PC-3 (cell line): ENCODE measurements around the gene MMP3. TPM values are rescaled to one million over a fixed set of nuclear protein-coding genes. Genes with fewer than 3 reads are reported as not detected.
A peak's percentile ranks its signal among the peaks of the same experiment; 100 is the strongest.

Source experiments
- ATAC-seq: fragments of 200-7000 bp; cut with Tn5 transposase; 2 replicates; pipeline ENCODE4 v1.9.1; 2020; ENCODE audit warnings: mild to moderate bottlenecking, moderate library complexity
- BruUV-seq: library from RNA; stranded (reverse); fragments of 400-500 nt; replicated peaks from 2 replicates; lab custom pipeline; 2021; lab: Mats Ljungman, UMichigan
- CTCF ChIA-PET: fragments of 300-600 bp; sonication (Branson Sonifier 250); formaldehyde crosslinking; loops from one replicate; lab custom pipeline; 2022; ENCODE audit warnings: antibody characterized with exemption; lab: Charles Lee
- POLR2A ChIA-PET: fragments of 300-600 bp; sonication (Branson Sonifier 250); formaldehyde crosslinking; loops from one replicate; lab custom pipeline; 2022; ENCODE audit warnings: antibody characterized with exemption; ENCODE audit not compliant: unreplicated experiment; lab: Charles Lee
- DNase-seq: peaks from one replicate; pipeline ENCODE4 v3.0.0-alpha.2; 2015
- H2AFZ ChIP-seq: fragments of 300-600 bp; sonication (generic); 2 replicates; pipeline ENCODE4 v1.6.0; 2016; ENCODE audit warnings: antibody characterized with exemption, low read length
- H3F3A ChIP-seq: fragments of 300-600 bp; sonication (generic); one replicate; pipeline ENCODE4 v1.6.0; 2017; ENCODE audit warnings: antibody characterized with exemption, low read length, control low read depth, mild to moderate bottlenecking; ENCODE audit not compliant: unreplicated experiment
- H3K27ac ChIP-seq: fragments of 300-600 bp; sonication (generic); 2 replicates; pipeline ENCODE4 v1.5.1; 2016; ENCODE audit warnings: mild to moderate bottlenecking, low read length
- H3K27me3 ChIP-seq: fragments of 300-600 bp; sonication (generic); 2 replicates; pipeline ENCODE4 v1.6.1; 2016; ENCODE audit warnings: low read length, mixed read lengths
- H3K36me3 ChIP-seq: fragments of 300-600 bp; sonication (generic); 2 replicates; pipeline ENCODE4 v1.6.1; 2016; ENCODE audit warnings: low read depth, mixed run types, low read length, mixed read lengths
- H3K4me1 ChIP-seq: fragments of 300-600 bp; sonication (generic); 2 replicates; pipeline ENCODE4 v1.5.1; 2016; ENCODE audit warnings: low read length; ENCODE audit not compliant: insufficient read depth
- H3K4me2 ChIP-seq: fragments of 300-600 bp; sonication (generic); 2 replicates; pipeline ENCODE4 v1.6.0; 2016; ENCODE audit warnings: low read length
- H3K4me3 ChIP-seq: fragments of 300-600 bp; sonication (generic); 2 replicates; pipeline ENCODE4 v1.5.1; 2016; ENCODE audit warnings: mild to moderate bottlenecking, low read length, mixed read lengths
- H3K79me2 ChIP-seq: fragments of 300-600 bp; sonication (generic); 2 replicates; pipeline ENCODE4 v1.6.1; 2017; ENCODE audit warnings: low read length, mixed read lengths
- H3K9ac ChIP-seq: fragments of 300-600 bp; sonication (generic); 2 replicates; pipeline ENCODE4 v1.6.0; 2016; ENCODE audit warnings: mild to moderate bottlenecking, low read length
- H3K9me2 ChIP-seq: fragments of 300-600 bp; sonication (generic); replicated peaks from 2 replicates; pipeline ENCODE4 v1.6.1; 2016; ENCODE audit warnings: mixed run types, low read length, mixed read lengths
- H3K9me3 ChIP-seq: fragments of 300-600 bp; sonication (generic); 2 replicates; pipeline ENCODE4 v1.6.1; 2016; ENCODE audit warnings: low read length, mixed read lengths
- H4K20me1 ChIP-seq: fragments of 300-600 bp; sonication (generic); 2 replicates; pipeline ENCODE4 v1.6.1; 2016; ENCODE audit warnings: low read length, mixed read lengths
- EZH2 ChIP-seq: fragments of 300-600 bp; sonication (generic); IDR thresholded peaks from one replicate; pipeline ENCODE4 v1.6.1; 2017; ENCODE audit warnings: antibody characterized with exemption, mild to moderate bottlenecking, low read length; ENCODE audit not compliant: unreplicated experiment
- EZH2phosphoT487 ChIP-seq: fragments of 300-600 bp; sonication (generic); IDR thresholded peaks from 2 replicates; pipeline ENCODE4 v1.6.1; 2018; ENCODE audit warnings: mild to moderate bottlenecking, antibody characterized with exemption, low read length, borderline replicate concordance
- intact Hi-C: fragments of 100-400 bp; cut with micrococcal nuclease; formaldehyde crosslinking; loops from 2 replicates; pipeline ENCODE4 v1.9.0; 2023
- total RNA-seq: library from RNA; depleted of rRNA; stranded (reverse); fragments of >200 nt; gene quantifications from 2 replicates; pipeline ENCODE4 v1.2.3, GENCODE V29; 2014; rRNA removed
- TF ChIP-seq, protein P1 (sequence below): fragments of 300-600 bp; sonication (generic); conservative IDR thresholded peaks from 2 replicates; pipeline ENCODE4 v1.5.1; 2017; ENCODE audit warnings: antibody characterized with exemption, low read depth, mild to moderate bottlenecking, low read length

The MMP3 gene
- total RNA-seq, 1 experiment from 2014 or later, result not detected

DNA sequence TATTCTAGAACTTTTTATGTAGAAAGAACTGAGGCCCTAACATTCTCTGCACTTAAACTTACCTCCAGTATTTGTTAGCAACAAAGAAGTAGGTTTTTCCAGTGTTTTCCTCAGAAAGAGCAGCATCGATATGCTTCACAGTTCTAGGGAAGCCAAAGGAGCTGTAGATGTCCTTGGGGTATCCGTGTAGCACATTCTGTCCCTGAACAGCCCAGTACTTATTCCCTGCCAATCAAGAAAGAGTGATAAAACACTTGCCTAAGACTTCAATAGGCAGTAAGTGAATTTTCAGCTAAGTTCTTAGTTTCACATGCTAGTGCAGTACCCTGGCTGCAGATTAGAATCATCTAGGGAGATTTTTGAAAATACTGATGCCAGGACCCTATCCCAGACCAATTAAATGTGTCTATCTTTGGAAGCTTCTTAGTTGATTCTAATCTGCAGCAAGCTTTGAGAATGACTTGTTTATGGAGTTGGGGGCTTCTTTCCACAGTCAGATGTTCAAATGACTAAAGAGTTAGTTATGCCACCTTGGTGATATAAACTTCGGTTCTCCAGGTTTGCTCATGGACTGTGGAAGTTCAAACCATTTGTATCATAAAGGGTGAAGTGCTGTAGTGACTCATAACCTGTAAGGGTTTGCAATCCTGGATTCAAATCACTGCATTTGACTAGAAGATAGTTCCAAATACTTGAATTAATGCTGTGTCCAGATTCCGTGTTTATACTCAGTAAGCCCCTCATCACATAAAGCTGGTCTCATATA lies 52.0 kb downstream of the MMP3 start:
- Histone ChIP-seq H3K9me2 (no peaks in the 10 kb centered on the region), H3K36me3 (no peaks in the 10 kb centered on the region), H3F3A (no peaks in the 10 kb centered on the region), H3K4me3 (no peak overlapping the region), H3K9ac (no peak overlapping the region), H3K4me2 (0 out of 2 replicates have a peak overlapping the region, but pooled peaks have one; percentile 2), H2AFZ (no peak overlapping the region), H3K79me2 (no peaks in the 10 kb centered on the region), H3K27ac (no peak overlapping the region), H3K4me1 (peaks cover 19% of the 10 kb centered on the region; the same call in 1 of the 2 replicates), H3K9me3 (no peaks in the 10 kb centered on the region), H3K27me3 (no peaks in the 10 kb centered on the region), H4K20me1 (no peaks in the 10 kb centered on the region)
- CTCF ChIA-PET, result no interaction called here
- no TSS peak for BruUV-seq
- ATAC-seq (peak; percentile 45), DNase-seq (peak; percentile 73)
- intact Hi-C loops, result no loop called here
- TF ChIP-seq EZH2 (no peak), EZH2phosphoT487 (no peak)
- TF ChIP-seq, protein P1, sequence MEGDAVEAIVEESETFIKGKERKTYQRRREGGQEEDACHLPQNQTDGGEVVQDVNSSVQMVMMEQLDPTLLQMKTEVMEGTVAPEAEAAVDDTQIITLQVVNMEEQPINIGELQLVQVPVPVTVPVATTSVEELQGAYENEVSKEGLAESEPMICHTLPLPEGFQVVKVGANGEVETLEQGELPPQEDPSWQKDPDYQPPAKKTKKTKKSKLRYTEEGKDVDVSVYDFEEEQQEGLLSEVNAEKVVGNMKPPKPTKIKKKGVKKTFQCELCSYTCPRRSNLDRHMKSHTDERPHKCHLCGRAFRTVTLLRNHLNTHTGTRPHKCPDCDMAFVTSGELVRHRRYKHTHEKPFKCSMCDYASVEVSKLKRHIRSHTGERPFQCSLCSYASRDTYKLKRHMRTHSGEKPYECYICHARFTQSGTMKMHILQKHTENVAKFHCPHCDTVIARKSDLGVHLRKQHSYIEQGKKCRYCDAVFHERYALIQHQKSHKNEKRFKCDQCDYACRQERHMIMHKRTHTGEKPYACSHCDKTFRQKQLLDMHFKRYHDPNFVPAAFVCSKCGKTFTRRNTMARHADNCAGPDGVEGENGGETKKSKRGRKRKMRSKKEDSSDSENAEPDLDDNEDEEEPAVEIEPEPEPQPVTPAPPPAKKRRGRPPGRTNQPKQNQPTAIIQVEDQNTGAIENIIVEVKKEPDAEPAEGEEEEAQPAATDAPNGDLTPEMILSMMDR, result no peak
- POLR2A ChIA-PET, result interaction anchor here (0.7 kb wide), 1 partner anchor 450 kb away, joined by 6 read pairs; no protein-coding TSS in a partner anchor

DNA sequence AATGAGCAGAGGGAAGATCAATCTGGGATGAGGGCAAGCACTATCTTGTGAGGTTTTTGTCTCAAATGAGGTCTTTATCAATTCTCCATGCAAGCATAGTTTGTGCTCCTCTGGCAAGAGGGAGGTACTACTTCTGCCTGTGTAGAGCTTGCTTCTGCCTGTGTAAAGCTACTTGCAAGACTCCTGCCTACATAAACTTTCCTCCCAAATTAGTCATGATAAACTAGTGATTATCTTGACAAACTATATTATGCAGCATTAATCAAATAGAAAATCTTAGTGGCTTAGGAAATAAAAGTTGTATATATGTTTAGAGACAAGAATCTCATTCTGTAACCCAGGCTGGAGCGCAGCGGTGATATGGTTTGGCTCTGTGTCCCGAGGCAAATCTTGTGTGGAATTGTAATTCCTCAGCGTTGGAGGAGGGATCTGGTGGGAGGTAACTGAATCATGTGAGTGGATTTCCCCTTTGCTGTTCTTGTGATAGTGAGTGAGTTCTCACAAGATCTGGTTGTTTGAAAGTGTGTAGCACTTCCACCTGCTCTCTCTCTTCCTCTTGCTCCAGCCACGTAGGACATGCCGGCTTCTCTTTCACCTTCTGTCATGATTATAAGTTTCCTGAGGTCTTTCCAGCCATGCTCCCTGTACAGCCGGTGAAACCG lies 54.9 kb downstream of the MMP3 start:
- Histone ChIP-seq H3F3A (peaks cover under 1% of the 10 kb centered on the region), H3K36me3 (no peaks in the 10 kb centered on the region), H3K4me1 (peaks cover 19% of the 10 kb centered on the region), H4K20me1 (no peaks in the 10 kb centered on the region), H3K79me2 (no peaks in the 10 kb centered on the region), H3K4me2 (no peak overlapping the region), H3K4me3 (no peak overlapping the region), H3K9me3 (no peaks in the 10 kb centered on the region), H3K9ac (no peak overlapping the region), H3K27me3 (no peaks in the 10 kb centered on the region), H3K27ac (no peak overlapping the region), H2AFZ (no peak overlapping the region), H3K9me2 (no peaks in the 10 kb centered on the region)
- DNase-seq, result no peak
- no peak for ATAC-seq
- CTCF ChIA-PET, result no interaction called here
- intact Hi-C loops, result loop anchor here (10.0 kb wide), 1 partner anchor 224 kb away; no protein-coding TSS in a partner anchor
- TF ChIP-seq EZH2phosphoT487, result no peak
- TF ChIP-seq, protein P1, result no peak
- TF ChIP-seq EZH2, result no peak
- BruUV-seq, result no TSS peak
- POLR2A ChIA-PET, result no interaction called here

Other genes starting within 250 kb of the MMP3 start
- not detected in 2 replicates for gene MMP20, start 218.3 kb downstream of the MMP3 start, total RNA-seq
- not detected in 2 replicates for gene MMP27, start 137.8 kb downstream of the MMP3 start, total RNA-seq
- not detected in 2 replicates for gene MMP8, start 118.7 kb downstream of the MMP3 start, total RNA-seq
- gene MMP10, start 63.0 kb downstream of the MMP3 start, total RNA-seq, result 0.07 and 0.69 TPM in 2 replicates
- 6.5 and 7.3 TPM in 2 replicates for gene MMP1, start 45.4 kb downstream of the MMP3 start, total RNA-seq
- not detected in 2 replicates for gene MMP12, start 31.4 kb upstream of the MMP3 start, total RNA-seq
- gene MMP13, start 112.1 kb upstream of the MMP3 start, total RNA-seq, result 2.4 and 2.6 TPM in 2 replicates
- gene DCUN1D5, start 248.6 kb upstream of the MMP3 start, total RNA-seq, result 206 and 275 TPM in 2 replicates